ENCODE results near the gene HK2. TPM values are rescaled to one million over a fixed set of nuclear protein-coding genes. Genes with fewer than 3 reads are reported as not detected.

The HK2 gene
- total RNA-seq, 1 donor from 2014 or later = 20.7 TPM

GRCh38 chr2:74876081-74876886 lies 42.4 kb downstream of the HK2 start:
- H3K4me3 ChIP-seq (ENCODE audit: low read depth, low read length) = no peak overlapping the region
- H3K36me3 ChIP-seq (ENCODE audit: control insufficient read depth, insufficient read depth, low read length) = peaks cover 3% of the 10 kb centered on the region
- no peak for DNase-seq (ENCODE audit: low read depth)
- no peaks in the 10 kb centered on the region for H3K27me3 ChIP-seq (ENCODE audit: control insufficient read depth, insufficient read depth, low read length)
- peak; percentile 52 for TF ChIP-seq CTCF (IDR thresholded peaks at IDR 0.05; ENCODE audit: insufficient read depth, low read length, poor library complexity, severe bottlenecking)

- DNase-seq (ENCODE audit: low read depth) = no peak
- Histone ChIP-seq H3K36me3 (ENCODE audit: control insufficient read depth, insufficient read depth, low read length) (peaks cover 3% of the 10 kb centered on the region), H3K4me3 (ENCODE audit: low read depth, low read length) (no peak overlapping the region), H3K27me3 (ENCODE audit: control insufficient read depth, insufficient read depth, low read length) (no peaks in the 10 kb centered on the region)
- TF ChIP-seq CTCF (IDR thresholded peaks at IDR 0.05; ENCODE audit: insufficient read depth, low read length, poor library complexity, severe bottlenecking) = no peak
Observed at GRCh38 chr2:74877376-74877775, 43.4 kb downstream of the HK2 start.

- DNase-seq (ENCODE audit: low read depth) = no peak
- Histone ChIP-seq H3K36me3 (ENCODE audit: control insufficient read depth, insufficient read depth, low read length) (peaks cover 3% of the 10 kb centered on the region), H3K27me3 (ENCODE audit: control insufficient read depth, insufficient read depth, low read length) (no peaks in the 10 kb centered on the region), H3K4me3 (ENCODE audit: low read depth, low read length) (no peak overlapping the region)
- TF ChIP-seq CTCF (IDR thresholded peaks at IDR 0.05; ENCODE audit: insufficient read depth, low read length, poor library complexity, severe bottlenecking) = no peak
Observed at GRCh38 chr2:74877781-74878433, 44.0 kb downstream of the HK2 start.

- no peak for TF ChIP-seq CTCF (IDR thresholded peaks at IDR 0.05; ENCODE audit: insufficient read depth, low read length, poor library complexity, severe bottlenecking)
- Histone ChIP-seq H3K4me3 (ENCODE audit: low read depth, low read length) (no peak overlapping the region), H3K36me3 (ENCODE audit: control insufficient read depth, insufficient read depth, low read length) (peaks cover 3% of the 10 kb centered on the region), H3K27me3 (ENCODE audit: control insufficient read depth, insufficient read depth, low read length) (no peaks in the 10 kb centered on the region)
- no peak for DNase-seq (ENCODE audit: low read depth)
Observed at GRCh38 chr2:74878551-74878950, 44.6 kb downstream of the HK2 start.

GRCh38 chr2:74880054-74880728 lies 46.3 kb downstream of the HK2 start:
- no peaks in the 10 kb centered on the region for H3K27me3 ChIP-seq (ENCODE audit: control insufficient read depth, insufficient read depth, low read length)
- peaks cover 4% of the 10 kb centered on the region for H3K36me3 ChIP-seq (ENCODE audit: control insufficient read depth, insufficient read depth, low read length)
- H3K4me3 ChIP-seq (ENCODE audit: low read depth, low read length) = no peak overlapping the region
- no peak for DNase-seq (ENCODE audit: low read depth)
- TF ChIP-seq CTCF (IDR thresholded peaks at IDR 0.05; ENCODE audit: insufficient read depth, low read length, poor library complexity, severe bottlenecking) = no peak

Measured in kidney epithelial cell (primary cell).